Measurements from ENCODE around the gene MINDY3.

DNA sequence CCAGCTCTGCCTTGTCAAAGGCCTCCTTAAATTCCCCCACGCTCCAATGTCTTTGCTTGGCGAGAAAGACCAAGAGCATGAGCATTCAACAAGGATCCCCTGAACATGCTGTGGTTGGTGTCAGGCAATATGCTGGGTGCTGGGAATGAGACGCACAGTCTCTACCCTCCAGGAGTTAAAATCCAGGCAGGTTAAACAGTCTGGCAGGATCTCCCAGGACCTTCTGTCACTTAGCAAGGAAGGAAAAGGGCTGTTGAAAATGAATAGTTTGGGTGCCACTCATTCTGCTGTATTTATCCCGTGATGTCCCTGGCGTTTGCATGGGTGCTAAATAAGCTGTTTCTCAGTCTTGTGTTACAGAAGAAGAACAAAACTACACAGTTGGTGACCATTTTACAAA, 118.7 kb downstream of the MINDY3 start:
- TF ChIP-seq, protein P1, sequence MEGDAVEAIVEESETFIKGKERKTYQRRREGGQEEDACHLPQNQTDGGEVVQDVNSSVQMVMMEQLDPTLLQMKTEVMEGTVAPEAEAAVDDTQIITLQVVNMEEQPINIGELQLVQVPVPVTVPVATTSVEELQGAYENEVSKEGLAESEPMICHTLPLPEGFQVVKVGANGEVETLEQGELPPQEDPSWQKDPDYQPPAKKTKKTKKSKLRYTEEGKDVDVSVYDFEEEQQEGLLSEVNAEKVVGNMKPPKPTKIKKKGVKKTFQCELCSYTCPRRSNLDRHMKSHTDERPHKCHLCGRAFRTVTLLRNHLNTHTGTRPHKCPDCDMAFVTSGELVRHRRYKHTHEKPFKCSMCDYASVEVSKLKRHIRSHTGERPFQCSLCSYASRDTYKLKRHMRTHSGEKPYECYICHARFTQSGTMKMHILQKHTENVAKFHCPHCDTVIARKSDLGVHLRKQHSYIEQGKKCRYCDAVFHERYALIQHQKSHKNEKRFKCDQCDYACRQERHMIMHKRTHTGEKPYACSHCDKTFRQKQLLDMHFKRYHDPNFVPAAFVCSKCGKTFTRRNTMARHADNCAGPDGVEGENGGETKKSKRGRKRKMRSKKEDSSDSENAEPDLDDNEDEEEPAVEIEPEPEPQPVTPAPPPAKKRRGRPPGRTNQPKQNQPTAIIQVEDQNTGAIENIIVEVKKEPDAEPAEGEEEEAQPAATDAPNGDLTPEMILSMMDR (IDR thresholded peaks at IDR 0.05; ENCODE audit: borderline replicate concordance, extremely low read depth, low read length, poor library complexity, severe bottlenecking): no peak
- no peak for TF ChIP-seq EZH2 (IDR thresholded peaks at IDR 0.05; ENCODE audit: borderline replicate concordance, low read depth, low read length, severe bottlenecking)
